CD4-positive, alpha-beta T cell treated with Interleukin-4 for 1 hour (primary cell): ENCODE data around the gene LEPR.
"Not testable (repeated sequence)": the region's sequence is repeated elsewhere in the genome, so short reads cannot be mapped to it uniquely, and the experiment has no call there.

Experiments
- DNase-seq, 2 donors: peaks; one replicate each; pipeline ENCODE4 v3.0.0-alpha.2; 2020 to 2022

LEPR gene

GRCh38 chr1:65437616-65438015 lies 17.1 kb downstream of the LEPR start:
- DNase-seq: no peak

- no peak for DNase-seq
Observed at GRCh38 chr1:65440322-65440900, 19.9 kb downstream of the LEPR start.

GRCh38 chr1:65440915-65441314 lies 20.4 kb downstream of the LEPR start:
- no peak for DNase-seq

GRCh38 chr1:65441464-65441863 lies 21.0 kb downstream of the LEPR start:
- no peak for DNase-seq

GRCh38 chr1:65442442-65442841 lies 22.0 kb downstream of the LEPR start:
- no peak for DNase-seq

- no peak for DNase-seq
Observed at GRCh38 chr1:65443647-65444046, 23.2 kb downstream of the LEPR start.

GRCh38 chr1:65444128-65444640 lies 23.7 kb downstream of the LEPR start:
- DNase-seq: no peak

GRCh38 chr1:65445837-65446236 lies 25.4 kb downstream of the LEPR start:
- DNase-seq: no peak

- DNase-seq: no peak
Observed at GRCh38 chr1:65449214-65449823, 28.9 kb downstream of the LEPR start.

GRCh38 chr1:65455678-65456077 lies 35.2 kb downstream of the LEPR start:
- DNase-seq: not testable (repeated sequence)

- no peak for DNase-seq
Observed at GRCh38 chr1:65456481-65456880, 36.0 kb downstream of the LEPR start.

GRCh38 chr1:65457868-65458267 lies 37.4 kb downstream of the LEPR start:
- DNase-seq: no peak

GRCh38 chr1:65458730-65459396 lies 38.4 kb downstream of the LEPR start:
- DNase-seq: no peak

- DNase-seq: peak in 1 of 2 donors; percentile 8
Observed at GRCh38 chr1:65459397-65459768, 38.9 kb downstream of the LEPR start.

GRCh38 chr1:65465837-65466236 lies 45.4 kb downstream of the LEPR start:
- DNase-seq: not testable (repeated sequence)

GRCh38 chr1:65467536-65467935 lies 47.1 kb downstream of the LEPR start:
- DNase-seq: no peak

GRCh38 chr1:65469126-65469888 lies 48.8 kb downstream of the LEPR start:
- DNase-seq: no peak

- no peak for DNase-seq
Observed at GRCh38 chr1:65469889-65470340, 49.4 kb downstream of the LEPR start.
